Neuronal stem cell (in vitro differentiated cells): ENCODE data around the gene PDE8A.

Experiments
- DNase-seq: peaks from one replicate; pipeline ENCODE4 v3.0.0-alpha.2; 2013; ENCODE audit warnings: low spot score
- H2AFZ ChIP-seq: one replicate; pipeline ENCODE4 v1.6.1; 2013; ENCODE audit warnings: mild to moderate bottlenecking, low read length, inconsistent platforms
- H2AK5ac ChIP-seq: 2 replicates; pipeline ENCODE4 v1.6.1; 2013; ENCODE audit warnings: low read depth, mild to moderate bottlenecking, inconsistent platforms, low read length, moderate library complexity, mixed read lengths
- H2BK120ac ChIP-seq: 2 replicates; pipeline ENCODE4 v1.6.1; 2013; ENCODE audit warnings: low read depth, mild to moderate bottlenecking, inconsistent platforms, low read length, moderate library complexity, mixed read lengths
- H2BK12ac ChIP-seq: one replicate; pipeline ENCODE4 v1.6.1; 2013; ENCODE audit warnings: low read length, inconsistent platforms
- H2BK15ac ChIP-seq: 2 replicates; pipeline ENCODE4 v1.6.1; 2013; ENCODE audit warnings: mild to moderate bottlenecking, low read length, inconsistent platforms, mixed read lengths
- H2BK5ac ChIP-seq: one replicate; pipeline ENCODE4 v1.6.1; 2013; ENCODE audit warnings: inconsistent platforms, mild to moderate bottlenecking, low read length, moderate library complexity
- H3K14ac ChIP-seq: one replicate; pipeline ENCODE4 v1.6.1; 2013; ENCODE audit warnings: low read length, inconsistent platforms
- H3K18ac ChIP-seq: 2 replicates; pipeline ENCODE4 v1.6.1; 2013; ENCODE audit warnings: low read length, inconsistent platforms
- H3K23ac ChIP-seq: 2 replicates; pipeline ENCODE4 v1.6.1; 2013; ENCODE audit warnings: low read depth, mild to moderate bottlenecking, mixed read lengths, low read length, inconsistent platforms; ENCODE audit not compliant: poor library complexity
- H3K27ac ChIP-seq: replicated peaks from 3 replicates; pipeline ENCODE4 v1.5.1; 2013; ENCODE audit warnings: low read length, inconsistent platforms
- H3K27me3 ChIP-seq, 3 experiments: 2 replicates each; pipeline ENCODE4 v1.6.1; 2013; ENCODE audit warnings: low read length in 3 of 3, mild to moderate bottlenecking in 2 of 3, inconsistent platforms in 1 of 3, low read depth in 1 of 3, mixed read lengths in 1 of 3, moderate library complexity in 1 of 3; ENCODE audit not compliant: control insufficient read depth in 3 of 3, insufficient read depth in 3 of 3
- H3K36me3 ChIP-seq, 2 donors: replicated peaks in 1 of 2; 2 replicates each; pipeline ENCODE4 v1.6.1; 2013; ENCODE audit warnings: low read length in 2 of 2; ENCODE audit not compliant: control insufficient read depth in 2 of 2, insufficient read depth in 2 of 2
- H3K4ac ChIP-seq: 2 replicates; pipeline ENCODE4 v1.6.1; 2013; ENCODE audit warnings: inconsistent platforms, mild to moderate bottlenecking, low read length, moderate library complexity
- H3K4me1 ChIP-seq, 2 donors: 1 replicate in 1 of 2; 2 replicates in 1 of 2; pipeline ENCODE4 v1.6.1; 2013; ENCODE audit warnings: low read length in 2 of 2, low read depth in 1 of 2; ENCODE audit not compliant: control insufficient read depth in 2 of 2, insufficient read depth in 1 of 2
- H3K4me2 ChIP-seq: one replicate; pipeline ENCODE4 v1.6.1; 2013; ENCODE audit warnings: mild to moderate bottlenecking, low read length, inconsistent platforms; ENCODE audit not compliant: insufficient read depth, poor library complexity, severe bottlenecking
- H3K4me3 ChIP-seq, 2 donors: 2 replicates each; pipeline ENCODE4 v1.5.1; 2013; ENCODE audit warnings: low read length in 2 of 2, mild to moderate bottlenecking in 2 of 2, inconsistent platforms in 1 of 2, moderate library complexity in 1 of 2
- H3K79me1 ChIP-seq: one replicate; pipeline ENCODE4 v1.6.1; 2013; ENCODE audit warnings: low read depth, mild to moderate bottlenecking, inconsistent platforms, low read length, moderate library complexity
- H3K9ac ChIP-seq: one replicate; pipeline ENCODE4 v1.6.1; 2013; ENCODE audit warnings: mild to moderate bottlenecking, low read depth, low read length, inconsistent platforms; ENCODE audit not compliant: poor library complexity
- H3K9me3 ChIP-seq, 2 donors: replicated peaks in 1 of 2; 2 replicates each; pipeline versions ENCODE3 to v1.6.1; 2013; ENCODE audit warnings: low read length in 2 of 2, mild to moderate bottlenecking in 2 of 2, inconsistent platforms in 1 of 2, low read depth in 1 of 2, mixed read lengths in 1 of 2, moderate library complexity in 1 of 2; ENCODE audit not compliant: control insufficient read depth in 2 of 2, insufficient read depth in 1 of 2
- H4K8ac ChIP-seq: one replicate; pipeline ENCODE4 v1.6.1; 2013; ENCODE audit warnings: low read depth, mild to moderate bottlenecking, inconsistent platforms, low read length, moderate library complexity
- H4K91ac ChIP-seq: one replicate; pipeline ENCODE4 v1.6.1; 2013; ENCODE audit warnings: low read length, low read depth, mild to moderate bottlenecking, inconsistent platforms; ENCODE audit not compliant: poor library complexity
- WGBS, 2 donors: extraction: QIAGEN DNeasy Blood & Tissue Kit; methylation state at CpG; one replicate each; pipeline ENCODE4 v1.1.7; 2013; ENCODE audit warnings: missing lambda C conversion rate in 2 of 2, mixed read lengths in 1 of 2; ENCODE audit not compliant: insufficient read length in 2 of 2, insufficient replicate concordance in 1 of 2; ENCODE audit errors: extremely low coverage in 2 of 2; 5-methylcytosine and 5-hydroxymethylcytosine counted together

PDE8A gene

DNA sequence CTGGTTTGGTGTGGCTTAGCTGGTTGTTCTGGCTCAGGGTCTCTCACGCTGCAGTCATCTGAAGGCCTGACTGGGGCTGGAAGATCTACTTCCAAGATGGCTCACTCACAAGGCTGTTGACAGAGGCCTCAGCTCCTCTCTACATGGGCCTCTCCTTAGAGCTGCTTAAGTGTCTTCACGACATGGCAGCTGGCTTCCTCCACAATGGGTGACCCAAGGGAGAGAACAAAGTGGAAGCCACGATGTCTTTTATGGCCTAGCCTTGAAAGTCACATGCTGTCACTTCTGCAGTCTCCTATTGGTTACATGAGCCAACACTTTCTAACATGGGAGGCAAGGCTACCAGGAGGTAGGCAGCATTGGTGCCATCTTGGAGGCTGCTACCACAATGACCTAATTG is 13.4 kb upstream of the PDE8A start:
- Histone ChIP-seq H2BK120ac (no peak overlapping the region), H3K36me3 (no peaks in the 10 kb centered on the region), H2AK5ac (no peak overlapping the region), H4K8ac (no peak overlapping the region), H3K9ac (no peak overlapping the region), H3K4me2 (no peak overlapping the region), H2BK5ac (no peak overlapping the region), H3K27me3 (peaks cover 0 to 8% (median 0%) of the 10 kb centered on the region in 3 experiments), H3K9me3 (peaks cover 2 to 7% of the 10 kb centered on the region in 2 donors), H3K4me3 (no peak overlapping the region), H2BK12ac (no peak overlapping the region), H2AFZ (no peak overlapping the region), H3K18ac (no peak overlapping the region), H3K4ac (no peak overlapping the region), H3K23ac (no peak overlapping the region), H3K4me1 (peaks cover 0 to 3% of the 10 kb centered on the region in 2 donors), H2BK15ac (no peak overlapping the region), H3K27ac (no peak overlapping the region), H4K91ac (no peak overlapping the region), H3K79me1 (no peaks in the 10 kb centered on the region), H3K14ac (no peak overlapping the region)
- DNase-seq: no peak
- no CpG with 5 or more reads among the region's 3 CpGs for WGBS, 2 donors

DNA sequence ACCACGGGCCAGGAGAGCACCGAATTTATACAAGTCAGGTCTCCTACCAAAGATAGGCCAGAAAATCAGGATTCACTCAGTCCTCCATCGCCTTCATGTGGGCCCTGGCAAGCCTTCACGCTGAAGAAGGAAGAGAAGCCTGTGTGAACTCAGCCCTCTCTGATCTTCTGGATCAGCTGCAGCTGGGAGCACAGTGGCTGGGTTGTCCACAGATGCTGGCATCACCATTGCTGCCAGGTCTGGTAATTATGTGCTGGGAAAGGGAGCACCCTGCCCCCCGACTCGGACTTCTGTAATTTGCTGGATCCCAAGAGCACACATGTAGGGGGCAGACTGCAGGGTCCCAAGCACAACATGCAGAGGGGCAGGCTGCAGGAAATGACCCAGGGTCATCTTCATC is 12.4 kb upstream of the PDE8A start:
- Histone ChIP-seq H3K27ac (no peak overlapping the region), H3K4me1 (peaks cover 0 to 6% of the 10 kb centered on the region in 2 donors), H3K4me2 (no peak overlapping the region), H2BK12ac (no peak overlapping the region), H2BK15ac (no peak overlapping the region), H4K91ac (no peak overlapping the region), H3K9ac (no peak overlapping the region), H2BK5ac (no peak overlapping the region), H3K79me1 (no peaks in the 10 kb centered on the region), H3K23ac (no peak overlapping the region), H3K36me3 (no peaks in the 10 kb centered on the region), H3K9me3 (peaks cover under 1 to 7% of the 10 kb centered on the region in 2 donors), H3K27me3 (peaks cover 0 to 10% (median 0%) of the 10 kb centered on the region in 3 experiments), H2BK120ac (no peak overlapping the region), H3K14ac (no peak overlapping the region), H2AFZ (no peak overlapping the region), H3K4me3 (no peak overlapping the region), H4K8ac (no peak overlapping the region), H2AK5ac (no peak overlapping the region), H3K4ac (no peak overlapping the region), H3K18ac (no peak overlapping the region)
- no CpG with 5 or more reads among the region's 6 CpGs for WGBS, 2 donors
- DNase-seq: no peak

DNA sequence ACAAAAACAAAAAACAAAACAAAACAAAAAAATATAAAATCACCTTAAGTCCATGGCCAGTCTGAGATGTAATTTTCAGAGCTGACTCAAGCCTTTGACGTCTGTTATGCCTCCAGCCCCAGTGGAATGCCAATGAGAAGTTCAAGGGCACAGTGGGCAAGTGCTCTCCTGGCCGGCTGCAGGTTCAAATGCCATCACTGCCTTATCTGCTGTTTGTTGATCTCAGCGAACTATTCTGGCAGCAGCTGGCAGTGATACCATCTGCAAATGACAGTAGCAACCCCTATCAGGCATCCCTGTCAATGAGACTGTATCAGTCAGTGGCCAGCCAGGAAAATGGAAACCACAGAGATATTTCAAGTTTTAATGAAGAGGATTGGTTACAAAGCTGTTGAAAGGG is 10.8 kb upstream of the PDE8A start:
- Histone ChIP-seq H3K23ac (no peak overlapping the region), H3K9me3 (peaks cover 0 to 5% of the 10 kb centered on the region in 2 donors), H3K14ac (no peak overlapping the region), H2AFZ (no peak overlapping the region), H3K27me3 (peaks cover 0 to 21% (median 0%) of the 10 kb centered on the region in 3 experiments), H3K4me1 (peaks cover 0 to 6% of the 10 kb centered on the region in 2 donors), H2AK5ac (no peak overlapping the region), H3K18ac (no peak overlapping the region), H3K36me3 (no peaks in the 10 kb centered on the region), H4K8ac (no peak overlapping the region), H3K79me1 (no peaks in the 10 kb centered on the region), H2BK120ac (no peak overlapping the region), H3K4ac (no peak overlapping the region), H4K91ac (no peak overlapping the region), H3K4me2 (no peak overlapping the region), H2BK5ac (no peak overlapping the region), H3K9ac (no peak overlapping the region), H3K4me3 (peak overlapping the region in 1 of 2 donors; percentile 16), H2BK15ac (no peak overlapping the region), H3K27ac (no peak overlapping the region), H2BK12ac (no peak overlapping the region)
- WGBS, 2 donors: no CpG with 5 or more reads among the region's 3 CpGs
- no peak for DNase-seq

DNA sequence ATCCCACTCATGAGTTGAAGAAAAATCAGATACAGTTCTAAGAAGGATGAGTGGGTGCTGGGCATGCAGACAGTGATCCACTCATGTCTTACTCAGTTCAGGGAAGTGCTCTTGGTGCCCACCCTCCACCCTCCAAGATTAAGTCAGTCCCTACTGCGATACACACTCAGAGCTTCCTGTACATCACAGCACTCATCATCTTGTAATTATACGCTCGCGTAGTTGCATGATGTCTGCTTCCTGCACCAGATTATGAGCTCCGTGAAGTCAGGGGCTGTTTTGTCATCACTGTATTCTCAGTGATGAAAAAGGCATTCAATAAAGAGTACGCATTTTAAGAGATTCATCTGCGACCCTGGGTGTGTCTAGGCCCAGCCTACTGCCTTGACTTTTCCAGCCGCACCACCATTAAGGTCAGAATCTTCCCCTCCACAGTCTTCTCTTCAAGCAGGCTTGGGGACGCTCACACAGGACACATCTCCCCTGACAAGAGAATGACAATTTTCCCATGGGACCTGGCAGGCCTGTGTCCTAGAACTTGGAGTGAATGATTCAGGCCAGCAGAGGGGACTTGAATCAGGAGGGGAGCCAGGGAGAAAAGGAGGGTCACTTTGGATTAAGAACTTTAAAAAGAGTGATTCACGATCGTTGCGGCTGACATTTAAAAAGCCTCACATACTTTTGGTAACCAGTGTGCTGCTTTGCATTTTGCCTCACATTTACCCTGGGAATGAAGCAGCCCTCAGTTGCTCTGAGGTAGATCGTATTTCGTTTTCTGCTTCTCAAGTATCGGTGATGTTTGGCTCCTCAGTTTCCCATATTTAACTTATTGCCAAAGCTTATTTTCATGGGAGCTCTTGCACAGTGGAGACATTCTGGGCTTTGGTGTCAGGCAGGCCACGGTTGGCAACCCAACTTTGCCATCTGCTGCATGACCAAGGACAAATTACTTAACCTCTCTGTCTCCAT is 7.9 kb upstream of the PDE8A start:
- Histone ChIP-seq H3K27ac (no peak overlapping the region), H3K14ac (no peak overlapping the region), H3K23ac (no peak overlapping the region), H3K9me3 (no peaks in the 10 kb centered on the region), H3K4me3 (no peak overlapping the region), H3K36me3 (no peaks in the 10 kb centered on the region), H3K9ac (no peak overlapping the region), H3K79me1 (no peaks in the 10 kb centered on the region), H3K4me1 (peaks cover 0 to 3% of the 10 kb centered on the region in 2 donors), H2AK5ac (no peak overlapping the region), H3K27me3 (peaks cover 0 to 44% (median 5%) of the 10 kb centered on the region in 3 experiments), H3K4me2 (no peak overlapping the region), H2BK120ac (no peak overlapping the region), H3K18ac (no peak overlapping the region), H2AFZ (no peak overlapping the region), H4K8ac (no peak overlapping the region), H4K91ac (no peak overlapping the region), H3K4ac (no peak overlapping the region), H2BK15ac (no peak overlapping the region), H2BK12ac (no peak overlapping the region), H2BK5ac (no peak overlapping the region)
- no peak for DNase-seq
- WGBS, 2 donors: no CpG with 5 or more reads among the region's 16 CpGs
